Fibroblast of mammary gland (primary cell): ENCODE data around the gene PRB4.

Experiments
- DNase-seq: peaks from one replicate; pipeline ENCODE4 v3.0.0-alpha.2; 2010; ENCODE audit warnings: low read depth
- H3K4me3 ChIP-seq: 2 replicates; pipeline ENCODE4 v1.5.1; 2011; ENCODE audit warnings: low read depth, mild to moderate bottlenecking, low read length, moderate library complexity; ENCODE audit not compliant: control insufficient read depth
- TF ChIP-seq, protein P1 (sequence below): conservative IDR thresholded peaks from 2 replicates; pipeline ENCODE4 v1.5.1; 2011; ENCODE audit warnings: low read depth, low read length, inconsistent platforms; ENCODE audit not compliant: control insufficient read depth, insufficient read depth

PRB4 gene

GRCh38 chr12:11307143-11307542 is 3.1 kb downstream of the PRB4 start:
- TF ChIP-seq, protein P1, sequence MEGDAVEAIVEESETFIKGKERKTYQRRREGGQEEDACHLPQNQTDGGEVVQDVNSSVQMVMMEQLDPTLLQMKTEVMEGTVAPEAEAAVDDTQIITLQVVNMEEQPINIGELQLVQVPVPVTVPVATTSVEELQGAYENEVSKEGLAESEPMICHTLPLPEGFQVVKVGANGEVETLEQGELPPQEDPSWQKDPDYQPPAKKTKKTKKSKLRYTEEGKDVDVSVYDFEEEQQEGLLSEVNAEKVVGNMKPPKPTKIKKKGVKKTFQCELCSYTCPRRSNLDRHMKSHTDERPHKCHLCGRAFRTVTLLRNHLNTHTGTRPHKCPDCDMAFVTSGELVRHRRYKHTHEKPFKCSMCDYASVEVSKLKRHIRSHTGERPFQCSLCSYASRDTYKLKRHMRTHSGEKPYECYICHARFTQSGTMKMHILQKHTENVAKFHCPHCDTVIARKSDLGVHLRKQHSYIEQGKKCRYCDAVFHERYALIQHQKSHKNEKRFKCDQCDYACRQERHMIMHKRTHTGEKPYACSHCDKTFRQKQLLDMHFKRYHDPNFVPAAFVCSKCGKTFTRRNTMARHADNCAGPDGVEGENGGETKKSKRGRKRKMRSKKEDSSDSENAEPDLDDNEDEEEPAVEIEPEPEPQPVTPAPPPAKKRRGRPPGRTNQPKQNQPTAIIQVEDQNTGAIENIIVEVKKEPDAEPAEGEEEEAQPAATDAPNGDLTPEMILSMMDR: no peak
- DNase-seq: no peak
- H3K4me3 ChIP-seq: no peak overlapping the region

DNA sequence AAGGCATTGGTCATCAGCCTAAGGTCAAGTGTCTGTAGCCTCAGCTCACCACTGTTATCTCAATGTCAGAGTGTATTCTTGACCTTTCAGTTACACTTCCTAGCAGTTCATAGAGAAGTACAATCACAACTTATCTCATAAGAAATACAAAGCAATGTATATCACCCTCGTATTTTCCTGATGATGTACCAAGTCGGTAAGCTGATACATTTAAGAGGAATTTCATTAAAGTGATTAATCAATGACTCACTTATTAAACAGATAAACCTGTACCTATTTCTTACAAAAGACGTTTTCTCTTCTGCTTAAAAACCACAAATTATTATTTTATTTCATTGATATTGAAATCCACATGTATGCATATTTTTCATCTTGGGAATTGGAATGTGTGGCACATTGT is 36.8 kb downstream of the PRB4 start:
- no peak for DNase-seq
- TF ChIP-seq, protein P1: no peak
- H3K4me3 ChIP-seq: no peak overlapping the region

GRCh38 chr12:11269607-11270006 is 40.6 kb downstream of the PRB4 start, which contains the start of gene PRB3:
Gene PRB3 (minus strand): TSS chr12:11269707. CDS start chr12:11269669, 38 bp downstream.
- DNase-seq: no peak
- TF ChIP-seq, protein P1: no peak
- H3K4me3 ChIP-seq: no peak within 1 kb of the TSS

DNA sequence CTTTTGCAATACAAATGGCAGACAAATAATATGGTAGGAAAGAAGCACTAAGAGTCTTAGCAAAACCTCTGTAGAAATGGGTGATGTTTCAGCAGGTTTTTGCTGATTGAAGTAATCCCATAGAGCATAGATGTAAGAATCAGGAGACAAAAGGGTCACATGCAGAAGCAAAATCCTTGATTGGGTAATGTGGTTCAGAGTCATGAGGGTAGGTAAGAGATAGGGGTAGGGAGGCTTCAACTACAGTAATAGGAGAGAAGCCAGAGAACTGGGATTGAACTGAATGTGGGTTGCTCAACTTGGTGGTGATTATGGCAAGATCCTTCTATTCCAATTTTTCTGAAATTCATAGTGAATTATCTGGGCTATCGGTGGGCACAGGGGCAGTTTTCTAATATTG is 45.7 kb downstream of the PRB4 start:
- DNase-seq: no peak
- TF ChIP-seq, protein P1: no peak
- no peak overlapping the region for H3K4me3 ChIP-seq
